Neural cell (in vitro differentiated cells): ENCODE results near the gene MROH2A. TPM values are rescaled to one million over a fixed set of nuclear protein-coding genes. Genes with fewer than 3 reads are reported as not detected.

Experiments
- H2AFZ ChIP-seq: fragments of 200-600, 300-800 bp; sonication (generic), shearing (Covaris generic); 2 replicates; pipeline ENCODE4 v1.6.0; 2014; ENCODE audit warnings: low read depth, mild to moderate bottlenecking, antibody characterized with exemption, low read length, moderate library complexity
- H3F3A ChIP-seq: fragments of 200-600 bp; shearing (Covaris generic); 2 replicates; pipeline ENCODE4 v1.6.1; 2016; ENCODE audit warnings: mild to moderate bottlenecking, moderate library complexity, mixed read lengths, antibody characterized with exemption, low read length; ENCODE audit not compliant: insufficient read depth, poor library complexity, severe bottlenecking
- H3K27ac ChIP-seq: fragments of 200-600, 300-800 bp; sonication (generic), shearing (Covaris generic); 2 replicates; pipeline ENCODE4 v1.5.1; 2014; ENCODE audit warnings: mild to moderate bottlenecking, low read length, moderate library complexity
- H3K27me3 ChIP-seq: fragments of 300-800, 200-600 bp; sonication (generic), shearing (Covaris generic); 2 replicates; pipeline ENCODE4 v1.6.0; 2014; ENCODE audit warnings: mild to moderate bottlenecking, low read depth, low read length, moderate library complexity; ENCODE audit not compliant: insufficient read depth
- H3K36me3 ChIP-seq: fragments of 300-800, 200-600 bp; sonication (generic), shearing (Covaris generic); 2 replicates; pipeline ENCODE4 v1.5.1; 2014; ENCODE audit warnings: mild to moderate bottlenecking, antibody characterized with exemption, low read length, moderate library complexity; ENCODE audit not compliant: insufficient read depth
- H3K4me2 ChIP-seq: fragments of 300-800, 200-600 bp; sonication (generic), shearing (Covaris generic); 2 replicates; pipeline ENCODE4 v1.6.0; 2014; ENCODE audit warnings: mild to moderate bottlenecking, low read length
- H3K4me3 ChIP-seq: fragments of 300-800, 200-600 bp; sonication (generic), shearing (Covaris generic); 2 replicates; pipeline ENCODE4 v1.5.1; 2014; ENCODE audit warnings: mild to moderate bottlenecking, low read length, moderate library complexity
- H3K79me2 ChIP-seq: fragments of 200-600 bp; shearing (Covaris generic); replicated peaks from 2 replicates; pipeline ENCODE4 v1.6.0; 2014; ENCODE audit warnings: mild to moderate bottlenecking, low read length, moderate library complexity; ENCODE audit not compliant: insufficient read depth
- H3K9ac ChIP-seq: fragments of 300-800, 200-600 bp; sonication (generic), shearing (Covaris generic); 2 replicates; pipeline ENCODE4 v1.6.1; 2016; ENCODE audit warnings: mild to moderate bottlenecking, low read length, mixed read lengths
- H3K9me2 ChIP-seq: fragments of 200-600 bp; shearing (Covaris generic); 2 replicates; pipeline ENCODE4 v1.6.1; 2016; ENCODE audit warnings: mild to moderate bottlenecking, low read length, mixed read lengths; ENCODE audit not compliant: insufficient read depth
- H3K9me3 ChIP-seq: fragments of 200-600, 300-800 bp; sonication (generic), shearing (Covaris generic); 2 replicates; pipeline ENCODE4 v1.6.1; 2016; ENCODE audit warnings: mild to moderate bottlenecking, mixed run types, low read length, moderate library complexity, mixed read lengths
- H4K20me1 ChIP-seq: fragments of 200-600 bp; shearing (Covaris generic); 2 replicates; pipeline ENCODE4 v1.6.1; 2016; ENCODE audit warnings: mild to moderate bottlenecking, mixed run types; ENCODE audit not compliant: insufficient read depth
- CTCF ChIP-seq: fragments of 450-650 bp; IDR thresholded peaks from 2 replicates; pipeline ENCODE4 v1.5.1; 2014; ENCODE audit warnings: antibody characterized with exemption, mild to moderate bottlenecking, moderate library complexity; ENCODE audit not compliant: poor library complexity, severe bottlenecking
- EP300 ChIP-seq: fragments of 450-650 bp; conservative IDR thresholded peaks from 2 replicates; pipeline ENCODE4 v1.6.1; 2014; ENCODE audit warnings: antibody characterized with exemption, mild to moderate bottlenecking, moderate library complexity; ENCODE audit not compliant: poor library complexity, severe bottlenecking
- EZH2 ChIP-seq: fragments of 200-600, 300-800 bp; shearing (Covaris generic), sonication (generic); IDR thresholded peaks from 2 replicates; pipeline ENCODE4 v1.6.1; 2014; ENCODE audit warnings: antibody characterized with exemption, low read length, borderline replicate concordance, mild to moderate bottlenecking; ENCODE audit not compliant: insufficient read depth, poor library complexity, severe bottlenecking
- MXI1 ChIP-seq: fragments of 450-650 bp; conservative IDR thresholded peaks from 2 replicates; pipeline ENCODE4 v1.6.1; 2014; ENCODE audit warnings: antibody characterized with exemption, mild to moderate bottlenecking; ENCODE audit not compliant: poor library complexity, severe bottlenecking
- POLR2AphosphoS5 ChIP-seq: IDR thresholded peaks from 2 replicates; pipeline ENCODE4 v1.6.1; 2012
- RAD21 ChIP-seq: fragments of 450-650 bp; conservative IDR thresholded peaks from 2 replicates; pipeline ENCODE4 v1.6.1; 2014; ENCODE audit warnings: antibody characterized with exemption, mild to moderate bottlenecking, moderate library complexity
- REST ChIP-seq: IDR thresholded peaks from 2 replicates; pipeline ENCODE4 v1.6.1; 2012; ENCODE audit warnings: borderline replicate concordance
- SMC3 ChIP-seq: fragments of 450-650 bp; conservative IDR thresholded peaks from 2 replicates; pipeline ENCODE4 v1.6.1; 2014; ENCODE audit warnings: antibody characterized with exemption, mild to moderate bottlenecking, moderate library complexity; ENCODE audit not compliant: poor library complexity
- TAF1 ChIP-seq: IDR thresholded peaks from 2 replicates; pipeline ENCODE4 v1.6.1; 2012; ENCODE audit warnings: low read depth
- polyA plus RNA-seq: library from polyadenylated mRNA; depleted of rRNA; stranded (reverse); fragments of >200 nt; gene quantifications from 2 replicates; pipeline ENCODE4 v1.2.3, GENCODE V29; 2014

MROH2A gene
- polyA plus RNA-seq, 1 donor from 2014 or later: not detected

- H3K4me2 ChIP-seq: no peak overlapping the region
These were observed 84.2 kb downstream of the MROH2A start for GRCh38 chr2:233862261-233862768.

GRCh38 chr2:233865838-233866237 lies 87.7 kb downstream of the MROH2A start:
- TF ChIP-seq TAF1 (no peak), SMC3 (no peak), RAD21 (no peak), REST (no peak), CTCF (no peak), EP300 (no peak), POLR2AphosphoS5 (no peak), EZH2 (no peak), MXI1 (no peak)
- Histone ChIP-seq H4K20me1 (no peaks in the 10 kb centered on the region), H3K9me2 (no peaks in the 10 kb centered on the region), H2AFZ (no peak overlapping the region), H3K27me3 (no peaks in the 10 kb centered on the region), H3K9me3 (peaks cover 2% of the 10 kb centered on the region), H3K9ac (no peak overlapping the region), H3K4me2 (no peak overlapping the region), H3F3A (no peaks in the 10 kb centered on the region), H3K79me2 (no peaks in the 10 kb centered on the region), H3K4me3 (no peak overlapping the region), H3K27ac (no peak overlapping the region), H3K36me3 (no peaks in the 10 kb centered on the region)

More at GRCh38 chr2:233862261-233862768, 84.2 kb downstream of the MROH2A start:
- H3K9ac ChIP-seq: no peak overlapping the region
- H3K9me2 ChIP-seq: no peaks in the 10 kb centered on the region
- no peak overlapping the region for H2AFZ ChIP-seq
- no peaks in the 10 kb centered on the region for H4K20me1 ChIP-seq
- H3K9me3 ChIP-seq: no peaks in the 10 kb centered on the region
- TF ChIP-seq RAD21 (no peak), CTCF (no peak)
- H3F3A ChIP-seq: no peaks in the 10 kb centered on the region
- H3K36me3 ChIP-seq: no peaks in the 10 kb centered on the region
- H3K79me2 ChIP-seq: no peaks in the 10 kb centered on the region
- no peak overlapping the region for H3K4me3 ChIP-seq
- no peak overlapping the region for H3K27ac ChIP-seq
- no peaks in the 10 kb centered on the region for H3K27me3 ChIP-seq
